GM18907 (cell line): ENCODE results near the gene RHOT2.

Experiments used
- ATAC-seq: cut with Tn5 transposase; IDR thresholded peaks from one replicate; pipeline ENCODE4 v1.9.1; 2021; ENCODE audit warnings: mild to moderate bottlenecking, moderate library complexity; ENCODE audit not compliant: unreplicated experiment

Gene RHOT2

GRCh38 chr16:667780-668518, at the start of gene RHOT2:
TSS of gene RHOT2 (plus strand) at chr16:668132. CDS start at chr16:668200, 68 bp downstream.
- peak; percentile 63 for ATAC-seq

DNA sequence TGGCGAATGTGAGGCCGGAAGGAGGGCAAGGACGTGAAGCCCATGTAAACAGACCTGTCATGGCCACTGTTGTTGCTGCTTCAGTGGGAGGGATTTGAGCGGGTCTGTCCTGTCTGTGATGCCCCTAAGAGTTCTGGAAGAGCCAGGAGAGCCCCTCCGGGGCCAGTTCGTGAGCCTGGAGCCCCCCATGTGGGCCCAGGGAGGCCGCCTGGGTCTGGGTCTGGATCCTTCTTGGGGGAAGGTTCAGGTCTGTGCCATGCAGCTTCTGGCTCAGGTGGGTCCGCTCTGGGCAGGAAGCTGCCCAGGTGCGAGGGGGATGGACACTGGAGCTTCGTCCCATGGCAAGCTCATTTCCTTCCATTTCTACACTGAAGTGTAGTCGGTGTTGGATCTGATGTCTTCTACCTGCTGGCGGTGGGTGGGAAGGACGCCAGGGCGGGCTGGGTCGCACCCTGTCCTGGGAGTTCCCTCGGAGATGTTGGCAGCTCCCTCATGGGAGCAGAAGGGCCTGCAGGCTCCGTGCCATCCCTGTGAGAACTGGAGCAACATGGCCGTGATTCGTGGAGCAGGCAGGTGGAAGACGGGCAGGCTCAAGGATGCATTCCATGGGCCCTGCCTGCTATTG, 48.3 kb upstream of the RHOT2 start:
- no peak for ATAC-seq

DNA sequence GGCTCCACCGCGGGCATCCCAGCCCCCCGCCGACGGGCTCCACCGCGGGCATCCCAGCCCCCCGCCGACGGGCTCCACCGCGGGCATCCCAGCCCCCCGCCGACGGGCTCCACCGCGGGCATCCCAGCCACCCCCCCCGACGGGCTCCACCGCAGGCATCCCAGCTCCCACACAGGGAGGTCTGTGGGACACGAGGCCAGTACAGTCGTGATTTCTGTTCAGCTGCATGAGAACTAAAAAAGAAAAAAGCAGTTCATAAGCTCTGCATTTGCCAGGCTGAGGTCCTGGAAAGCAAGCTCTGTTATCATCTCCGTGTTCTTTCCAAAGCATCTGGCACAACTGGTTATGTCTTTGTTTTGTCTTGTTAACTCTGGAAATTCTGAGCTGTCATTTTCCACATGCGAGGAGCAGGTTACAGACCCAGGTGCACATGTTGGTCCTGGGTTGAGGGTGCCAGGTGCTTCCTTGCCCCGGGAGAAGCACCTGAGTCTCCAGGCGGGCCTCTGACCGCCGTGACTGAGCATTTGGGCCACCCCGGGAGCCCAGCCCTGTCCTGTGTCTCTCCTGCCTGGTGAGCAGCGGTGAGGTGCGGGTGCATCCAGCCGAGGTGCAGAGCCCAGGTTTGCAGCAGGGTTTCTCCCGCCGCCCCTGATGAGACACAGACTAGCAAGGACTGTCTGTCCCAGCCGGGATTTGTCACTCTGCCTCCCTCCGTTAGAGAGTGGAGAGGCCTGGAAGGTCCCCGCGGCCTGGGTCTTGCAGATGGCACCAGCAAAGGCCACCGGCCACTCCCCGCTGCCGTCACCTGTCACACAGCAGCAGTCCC, 47.0 kb upstream of the RHOT2 start:
- ATAC-seq, result no peak

DNA sequence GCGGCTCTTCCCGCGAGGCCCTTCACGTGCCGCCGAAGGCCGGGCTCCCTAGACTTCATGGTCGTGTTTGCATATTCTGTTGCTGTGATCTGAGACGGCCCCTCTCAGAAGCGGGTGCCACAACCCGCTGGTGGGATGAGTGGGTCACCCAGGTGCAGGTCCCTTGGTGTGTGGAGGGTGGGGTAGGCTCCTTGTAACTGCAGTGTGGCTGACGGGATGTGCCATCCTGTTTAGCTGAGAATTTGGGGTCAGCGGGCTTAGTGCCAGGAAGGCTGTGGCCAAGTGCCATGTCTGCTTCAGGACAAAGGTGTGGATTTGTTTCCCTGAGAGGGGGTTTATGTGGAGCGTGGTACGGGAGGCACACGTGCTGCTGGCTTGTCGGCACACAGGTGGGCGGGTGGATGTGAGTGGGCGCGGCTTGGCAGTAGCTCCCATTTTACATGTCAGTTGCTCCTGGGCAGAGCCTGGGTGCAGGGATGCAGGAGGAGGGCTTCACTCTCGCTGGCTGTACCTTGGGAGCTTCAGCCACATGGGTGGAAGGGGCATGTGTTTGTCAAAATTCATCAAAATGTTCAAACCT, 46.3 kb upstream of the RHOT2 start:
- ATAC-seq, result no peak

GRCh38 chr16:622920-623280, 45.0 kb upstream of the RHOT2 start:
- no peak for ATAC-seq

- ATAC-seq, result no peak
These were observed 43.3 kb upstream of the RHOT2 start for GRCh38 chr16:624526-625070.

- no peak for ATAC-seq
These were observed 42.6 kb upstream of the RHOT2 start for GRCh38 chr16:625117-625976.

DNA sequence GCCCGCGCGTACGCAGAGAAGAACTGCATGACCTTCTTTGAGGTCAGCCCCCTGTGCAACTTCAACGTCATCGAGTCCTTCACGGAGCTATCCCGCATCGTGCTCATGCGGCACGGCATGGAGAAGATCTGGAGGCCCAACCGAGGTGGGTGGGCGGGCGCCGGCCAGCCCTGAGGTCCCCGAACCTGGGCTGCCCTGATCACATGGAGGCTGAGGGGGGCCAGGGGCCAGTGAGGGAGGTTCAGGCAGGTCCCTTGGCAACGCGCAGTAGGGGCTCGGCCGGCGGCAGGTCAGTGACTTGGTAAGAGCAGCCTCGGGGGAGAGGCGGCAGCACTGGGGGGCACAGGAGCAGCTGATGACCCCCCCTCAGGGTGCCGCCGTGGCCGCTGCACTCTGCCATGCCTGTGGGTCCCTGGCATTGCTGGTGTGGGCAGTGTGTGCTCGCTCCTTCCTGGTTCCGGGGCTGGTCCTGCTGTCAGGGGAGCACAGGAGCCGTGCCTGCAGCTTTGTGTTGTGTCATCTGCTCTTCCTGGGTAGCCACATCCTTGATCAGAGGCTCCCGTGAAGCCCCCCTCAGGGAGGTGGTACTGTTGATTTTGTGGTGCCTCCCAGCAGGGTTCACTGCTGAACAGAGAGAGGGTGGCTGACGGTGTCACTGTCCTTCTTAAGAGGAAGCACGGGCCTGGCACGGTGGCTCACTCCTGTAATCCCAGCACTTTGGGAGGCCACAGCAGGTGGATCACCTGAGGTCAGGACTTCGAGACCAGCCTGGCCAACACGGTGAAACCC, 41.8 kb upstream of the RHOT2 start:
- ATAC-seq, result no peak

DNA sequence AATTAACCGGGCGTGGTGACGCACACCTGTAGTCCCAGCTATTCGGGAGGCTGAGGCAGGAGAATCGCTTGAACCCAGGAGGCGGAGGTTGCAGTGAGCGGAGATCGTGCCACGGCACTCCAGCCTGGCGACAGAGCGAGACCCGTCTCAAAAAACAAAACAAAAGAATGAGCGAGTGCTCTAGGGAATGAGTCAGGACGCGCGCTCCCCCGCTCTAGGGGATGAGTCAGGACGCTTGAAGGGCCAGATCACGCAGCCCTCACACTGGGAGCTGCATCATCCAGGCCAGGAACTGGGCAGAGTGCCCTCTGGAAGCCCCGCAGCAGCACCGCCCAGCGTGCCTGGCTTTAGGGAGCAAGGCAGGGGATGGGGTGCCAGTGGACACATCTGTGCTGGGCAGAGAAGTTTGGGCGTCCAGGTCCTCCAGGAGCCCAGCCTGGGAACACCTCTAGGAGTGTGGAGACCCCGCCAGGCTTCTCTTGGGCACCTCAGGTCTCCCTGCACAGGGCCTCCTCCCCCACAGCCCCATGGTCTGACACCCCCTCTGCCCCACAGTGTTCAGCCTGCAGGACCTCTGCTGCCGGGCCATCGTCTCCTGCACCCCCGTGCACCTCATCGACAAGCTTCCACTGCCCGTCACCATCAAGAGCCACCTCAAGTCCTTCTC, 41.0 kb upstream of the RHOT2 start:
- ATAC-seq, result no peak

DNA sequence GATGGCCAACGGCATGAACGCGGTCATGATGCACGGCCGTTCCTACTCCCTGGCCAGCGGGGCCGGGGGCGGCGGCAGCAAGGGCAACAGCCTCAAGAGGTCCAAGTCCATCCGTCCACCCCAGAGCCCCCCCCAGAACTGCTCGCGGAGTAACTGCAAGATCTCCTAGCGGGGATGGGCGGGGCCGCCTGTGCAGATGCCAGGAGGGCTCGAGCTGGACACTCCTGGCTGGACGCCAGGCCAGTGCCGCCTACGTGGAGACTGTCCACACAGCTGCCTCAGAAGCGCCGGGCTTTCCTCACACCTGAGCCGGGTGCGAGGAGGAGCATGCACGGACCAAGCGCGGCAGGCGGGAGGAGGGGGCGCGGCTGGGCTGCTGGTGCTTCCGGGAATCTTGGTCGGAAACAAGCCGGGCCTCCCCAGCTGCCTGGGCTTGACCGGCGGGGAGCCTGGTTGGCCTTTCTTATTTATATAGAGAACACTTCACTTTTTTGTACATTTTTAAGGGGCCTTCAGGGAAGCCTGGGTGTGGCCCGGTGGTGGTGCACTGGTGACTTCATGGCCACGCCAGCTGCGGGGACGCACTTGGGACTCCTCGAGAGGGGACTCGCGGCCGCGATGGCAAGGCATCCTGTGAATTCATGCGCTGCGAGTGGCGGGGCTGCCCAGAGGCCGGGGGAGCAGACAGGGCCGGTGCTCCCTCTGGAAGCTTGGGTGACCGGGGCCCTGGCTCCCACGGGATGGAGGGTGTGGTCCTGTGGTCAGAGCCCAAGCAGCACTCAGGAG, 40.3 kb upstream of the RHOT2 start:
- no peak for ATAC-seq

DNA sequence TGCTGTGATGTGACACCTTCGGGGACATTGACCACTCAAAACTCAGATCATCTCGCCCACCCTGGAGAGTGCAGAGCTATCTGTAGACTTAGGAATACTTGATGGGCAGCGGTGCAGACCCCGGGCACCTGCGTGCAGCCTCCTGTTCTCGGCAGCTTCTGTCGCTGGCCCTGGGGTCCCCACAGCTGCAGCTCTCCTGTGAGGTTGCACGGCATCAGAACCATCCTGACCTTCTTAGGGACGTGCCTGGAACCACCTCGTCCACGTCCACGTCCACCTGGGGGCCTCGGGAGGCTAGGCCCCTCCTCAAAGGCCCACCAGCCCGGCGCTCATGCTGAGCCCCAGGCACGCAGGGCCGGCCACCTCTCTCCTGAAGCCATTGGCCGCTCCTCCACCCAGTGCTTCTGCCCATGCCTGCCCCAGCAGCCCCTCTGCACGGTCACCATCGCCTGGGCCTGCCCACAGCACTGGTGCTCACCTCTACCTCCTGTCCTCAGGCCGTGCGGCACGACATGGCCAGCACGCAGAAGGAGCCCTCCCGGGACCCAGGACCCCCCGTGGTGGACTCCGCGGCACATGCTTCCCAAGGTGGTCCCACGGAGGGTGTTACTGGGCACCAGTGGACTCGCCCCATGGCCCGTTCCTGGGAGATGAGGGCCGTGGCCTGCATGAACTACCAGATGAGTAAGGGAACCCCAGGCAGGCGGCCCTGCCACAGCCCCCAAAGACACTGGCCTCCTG, 39.4 kb upstream of the RHOT2 start:
- no peak for ATAC-seq

DNA sequence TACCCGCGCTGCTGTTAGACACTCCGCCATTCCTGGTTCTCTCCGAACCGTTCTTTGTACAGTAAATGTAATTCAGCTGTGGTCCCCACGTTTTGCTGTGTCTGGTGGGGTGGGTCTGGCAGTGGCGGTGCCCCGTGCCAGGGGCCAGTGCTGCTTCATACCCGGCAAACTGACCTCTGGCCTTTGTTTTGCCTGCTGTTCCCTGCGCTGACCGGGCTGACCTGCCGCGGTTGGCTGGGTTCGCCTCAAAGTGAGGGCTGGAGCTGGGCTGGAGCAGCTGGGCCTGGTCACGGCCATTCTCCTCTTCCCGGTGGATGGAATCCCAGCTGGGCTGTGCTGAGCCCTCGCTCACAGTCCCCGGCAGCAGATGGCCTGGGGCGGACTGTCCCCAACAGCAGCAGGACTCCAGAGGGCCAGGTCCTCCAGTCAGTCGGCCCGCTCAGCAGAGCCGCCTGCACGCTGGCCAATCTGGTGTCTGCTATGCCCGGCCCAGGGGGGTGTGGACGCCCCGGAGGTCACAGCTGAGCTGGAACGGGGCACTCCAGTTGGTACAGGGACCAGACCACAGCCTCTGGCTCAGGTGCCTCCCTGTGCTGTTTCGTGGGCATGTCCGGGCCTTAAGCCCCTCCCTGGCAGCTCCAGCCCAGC, 38.6 kb upstream of the RHOT2 start:
- ATAC-seq, result no peak

DNA sequence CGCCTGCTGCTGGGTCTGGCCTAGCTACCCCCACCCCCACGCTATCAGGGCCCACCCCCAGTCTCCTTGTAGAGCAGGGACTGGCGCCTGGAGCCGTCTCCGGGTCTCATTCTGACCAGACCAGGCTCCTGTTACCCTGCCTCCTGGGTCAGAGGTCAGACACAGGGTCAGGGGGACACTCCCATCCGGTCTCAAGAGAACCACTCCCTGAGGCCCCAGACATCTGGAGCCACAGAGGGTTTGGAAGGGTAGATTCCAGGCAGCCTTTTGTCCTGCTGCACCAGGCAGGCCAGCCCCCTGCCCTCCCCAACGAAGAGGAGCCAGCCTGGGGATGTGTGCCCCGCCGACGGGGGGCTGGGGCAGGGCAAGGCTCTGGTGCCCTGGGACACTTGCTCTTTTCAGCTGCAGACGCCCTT, 38.1 kb upstream of the RHOT2 start:
- ATAC-seq, result no peak

DNA sequence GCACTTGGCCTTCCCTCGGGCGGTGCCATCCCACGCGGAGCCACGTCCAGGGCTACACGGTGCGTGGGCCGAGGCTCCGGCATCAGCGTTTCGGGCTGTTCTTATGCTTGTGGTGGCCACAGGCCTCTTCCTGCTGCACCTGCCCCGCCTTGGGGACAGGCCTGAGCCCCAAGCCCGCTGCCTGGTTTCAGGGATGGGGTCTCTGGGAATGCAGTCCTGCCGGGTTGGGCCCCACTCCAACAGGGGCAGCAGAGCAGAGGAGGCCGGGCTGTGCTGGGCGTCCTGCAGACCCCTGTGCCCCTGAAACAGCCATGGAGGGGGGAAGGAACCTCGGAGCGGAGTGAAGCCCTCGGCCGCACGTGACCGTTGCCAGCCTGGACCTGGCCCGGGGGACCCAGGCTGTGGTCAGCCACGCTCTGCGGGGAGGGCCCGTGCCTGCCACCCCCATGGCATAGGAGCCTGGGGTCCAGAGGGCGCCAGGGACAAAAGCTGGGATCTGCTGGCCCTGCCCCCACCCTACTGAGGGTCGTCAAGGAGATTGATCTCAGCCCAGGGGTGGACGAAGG, 37.6 kb upstream of the RHOT2 start:
- no peak for ATAC-seq

GRCh38 chr16:630815-631405, 37.0 kb upstream of the RHOT2 start, which contains the start of gene WFIKKN1:
TSS of gene WFIKKN1 (plus strand) at chr16:630985. CDS start at chr16:631254, 269 bp downstream.
- no peak for ATAC-seq

GRCh38 chr16:631808-632358, 36.0 kb upstream of the RHOT2 start:
- ATAC-seq, result no peak
